UCSD-AML1 (cell line): ENCODE results near the gene FRY.

Experiments used
- DNase-seq: peaks from one replicate; lab custom pipeline; 2025; ENCODE audit not compliant: unreplicated experiment; lab: John Stamatoyannopoulos, UW

The FRY gene

GRCh38 chr13:32164622-32165268 is 133.2 kb downstream of the FRY start:
- DNase-seq, result peak; percentile 8

DNA sequence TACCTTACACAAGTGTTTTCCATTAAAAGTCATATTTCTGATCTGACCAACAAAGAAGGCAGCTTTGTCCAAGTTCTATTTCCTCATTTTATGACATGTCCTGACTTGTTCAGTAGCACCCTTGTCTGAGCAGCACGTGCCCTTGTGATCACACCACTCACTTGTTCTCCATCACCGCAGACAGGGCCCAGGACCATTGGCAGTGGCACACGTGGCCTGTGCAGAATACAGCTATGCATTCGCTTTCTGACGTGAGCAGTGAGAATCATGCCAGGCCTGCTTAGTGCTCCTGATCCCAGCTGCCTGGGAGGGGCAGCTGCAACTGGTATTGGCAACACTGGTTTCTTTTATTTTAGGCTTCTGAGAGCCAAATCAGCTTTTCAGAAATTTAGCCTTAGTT is 134.2 kb downstream of the FRY start:
- peak; percentile 24 for DNase-seq

DNA sequence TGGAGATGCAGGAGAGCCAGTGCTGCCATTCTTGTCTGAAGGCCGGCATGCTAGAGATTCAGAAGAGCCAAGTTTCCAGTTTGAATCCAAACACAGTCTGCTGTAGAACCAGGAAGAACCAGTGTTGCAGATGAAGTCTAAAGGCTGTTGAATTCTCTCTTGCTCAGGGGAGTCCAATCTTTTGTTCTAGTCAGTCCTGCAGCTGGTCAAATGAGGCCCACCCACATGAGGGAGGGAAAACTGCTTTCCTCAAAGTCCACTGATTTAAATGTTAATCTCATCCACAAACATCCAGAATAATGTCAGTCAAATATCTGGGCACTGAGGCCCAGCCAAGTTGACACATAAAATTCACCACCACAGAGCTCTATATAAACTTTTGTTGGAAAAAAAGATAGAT is 136.6 kb downstream of the FRY start:
- no peak for DNase-seq

GRCh38 chr13:32170841-32171240 is 139.3 kb downstream of the FRY start:
- no peak for DNase-seq

- DNase-seq, result no peak
Observed at GRCh38 chr13:32173881-32174280, 142.3 kb downstream of the FRY start.

DNA sequence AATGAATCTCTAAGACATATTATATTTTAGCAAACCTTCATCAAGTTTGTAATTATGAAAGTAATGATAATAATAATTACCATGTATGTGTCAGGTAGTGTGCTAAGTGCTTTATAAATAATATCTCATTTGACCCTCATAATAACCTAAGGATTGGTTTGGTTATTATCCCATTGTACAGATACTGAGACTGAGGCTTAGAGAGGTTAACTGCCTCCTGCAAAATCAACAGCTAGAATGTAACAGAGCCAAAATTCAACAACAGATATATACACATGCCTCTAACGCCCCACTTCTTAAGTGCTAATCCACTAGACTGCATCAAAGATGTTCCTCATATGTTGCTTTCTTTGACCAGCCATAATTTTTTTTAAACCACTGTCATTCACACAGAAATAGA is 142.8 kb downstream of the FRY start:
- DNase-seq, result no peak

DNA sequence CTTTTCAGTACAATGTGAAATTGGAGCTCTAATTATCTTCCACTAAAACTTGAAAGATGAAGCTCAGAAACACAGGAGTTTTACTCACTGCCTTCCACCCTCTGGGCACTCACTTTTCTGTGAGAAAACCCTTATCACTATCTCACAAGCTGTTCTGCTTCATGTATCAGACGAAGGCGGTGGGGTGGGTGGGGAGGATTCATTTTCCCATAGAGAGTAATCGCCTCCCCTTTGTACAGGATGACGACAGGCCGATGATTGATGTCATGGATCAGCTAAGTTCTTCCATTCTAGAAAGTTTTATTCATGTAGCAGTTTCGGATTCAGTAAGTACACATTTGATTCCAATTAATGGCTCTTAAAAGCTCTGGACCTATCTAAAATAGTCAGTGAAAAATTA is 143.7 kb downstream of the FRY start:
- DNase-seq, result no peak

DNA sequence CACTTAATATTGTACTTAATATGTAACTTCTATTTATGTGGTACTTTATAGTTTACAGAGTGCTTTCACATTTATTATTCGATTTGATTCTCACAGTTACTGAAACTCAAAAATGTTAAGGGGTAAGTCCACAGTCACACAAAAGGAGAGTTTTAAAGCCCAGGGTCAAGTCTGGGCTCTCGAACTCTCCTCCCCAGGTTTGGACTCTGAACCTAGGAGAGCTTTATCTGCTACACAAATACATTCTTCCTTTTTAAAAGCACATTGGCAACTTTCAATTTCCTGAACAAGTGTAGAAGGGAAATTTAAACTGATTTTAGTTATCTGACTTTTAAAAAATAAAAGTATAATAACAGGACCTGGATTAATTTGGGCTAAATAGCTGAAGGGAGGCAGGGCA is 144.4 kb downstream of the FRY start:
- no peak for DNase-seq

DNA sequence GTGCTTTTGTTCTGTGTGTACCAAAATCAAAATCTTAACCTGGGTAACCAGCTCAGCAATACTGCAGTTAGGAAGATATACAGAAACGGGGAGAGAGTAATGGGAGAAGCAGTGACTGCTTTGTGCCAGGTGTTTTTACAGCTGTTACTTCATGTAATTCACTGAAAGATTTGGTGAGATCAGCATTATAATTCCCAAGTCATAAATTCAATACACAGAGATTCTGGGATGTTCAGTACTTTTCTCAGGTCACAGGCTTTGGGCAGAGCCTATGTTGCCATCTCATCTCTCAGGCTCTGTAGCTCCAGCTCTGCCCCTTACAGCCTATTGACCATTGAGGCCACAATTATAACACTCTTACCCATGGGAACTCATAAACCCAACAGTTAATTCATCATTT is 145.1 kb downstream of the FRY start:
- no peak for DNase-seq

DNA sequence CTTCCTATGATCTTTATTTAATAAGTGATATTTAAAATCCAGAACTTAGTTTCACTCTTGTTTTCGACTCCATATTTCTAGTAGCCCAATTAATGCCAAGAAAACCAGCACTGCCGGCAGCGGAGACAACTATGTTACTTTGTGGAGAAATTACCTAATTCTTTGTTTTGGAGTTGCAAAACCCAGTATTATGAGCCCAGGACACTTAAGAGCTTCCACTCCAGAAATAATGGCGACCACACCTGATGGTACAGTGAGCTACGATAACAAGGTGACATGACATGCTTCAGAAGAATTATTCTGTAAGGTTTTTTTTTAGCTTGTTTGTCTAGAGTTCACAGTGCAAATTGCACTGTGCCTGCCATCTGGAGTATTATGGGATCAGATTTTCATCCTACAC is 147.2 kb downstream of the FRY start:
- no peak for DNase-seq

DNA sequence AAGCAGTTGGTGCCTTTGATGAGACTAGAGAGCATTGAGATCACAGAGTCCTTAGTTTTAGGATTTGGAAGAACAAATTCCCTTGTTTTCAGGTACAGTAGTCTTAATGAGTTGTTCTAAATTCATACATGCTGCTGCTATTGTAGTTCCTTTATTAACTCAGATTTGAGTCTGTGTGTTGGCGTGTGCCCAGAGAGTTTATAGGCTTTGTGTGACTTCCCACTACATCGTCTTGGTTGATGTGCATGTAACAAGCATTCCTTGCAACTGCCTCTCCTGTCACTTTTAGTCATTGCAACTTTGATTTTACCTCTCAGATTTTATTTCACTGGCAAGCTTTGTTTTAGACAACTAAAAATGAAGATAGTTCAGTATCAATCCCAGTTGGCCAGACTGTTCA is 148.1 kb downstream of the FRY start:
- DNase-seq, result no peak

GRCh38 chr13:32187651-32188050 is 156.1 kb downstream of the FRY start:
- no peak for DNase-seq

DNA sequence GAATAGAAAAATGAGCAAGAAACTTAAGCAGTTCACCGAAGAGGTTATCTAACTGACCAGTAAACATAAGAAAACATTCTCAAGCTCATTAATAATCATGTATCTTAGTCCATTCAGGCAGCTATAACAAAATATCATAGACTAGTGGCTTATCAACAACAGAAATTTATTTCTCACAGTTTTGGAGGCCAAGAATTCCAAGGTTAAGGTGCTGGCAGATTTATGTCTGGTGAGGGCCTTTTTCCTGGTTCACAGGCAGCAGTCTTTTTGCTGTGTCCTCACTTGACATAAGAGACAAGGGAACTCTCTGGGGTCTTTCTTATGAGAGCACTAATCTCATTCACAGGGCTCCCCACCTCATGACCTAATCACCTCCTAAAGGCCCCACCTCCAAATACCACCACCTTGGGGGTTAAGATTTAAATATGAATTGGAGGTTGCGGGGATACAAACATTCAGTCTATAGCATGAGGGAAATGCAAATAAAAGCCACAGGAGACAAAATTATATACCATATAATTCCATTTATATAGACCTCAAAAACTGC is 160.0 kb downstream of the FRY start:
- no peak for DNase-seq

DNA sequence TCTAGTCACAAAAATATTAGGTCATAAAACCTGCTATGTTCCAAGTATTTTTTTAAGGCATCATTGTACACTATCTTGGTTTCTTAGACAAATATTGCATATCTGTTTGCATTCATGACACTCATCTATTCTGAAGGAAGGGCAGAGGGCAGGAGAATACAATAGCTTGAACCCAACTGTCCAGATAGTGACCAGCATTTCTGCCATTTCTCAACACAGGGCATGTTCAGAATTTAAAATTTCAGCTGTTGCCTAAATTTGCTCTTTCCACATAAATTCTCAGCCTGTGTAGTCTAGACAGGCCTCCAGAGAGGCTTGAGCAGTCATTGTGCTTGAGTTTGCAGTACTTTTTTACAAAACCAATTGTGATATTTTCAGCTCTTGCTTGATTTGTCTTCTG is 164.1 kb downstream of the FRY start:
- no peak for DNase-seq

DNA sequence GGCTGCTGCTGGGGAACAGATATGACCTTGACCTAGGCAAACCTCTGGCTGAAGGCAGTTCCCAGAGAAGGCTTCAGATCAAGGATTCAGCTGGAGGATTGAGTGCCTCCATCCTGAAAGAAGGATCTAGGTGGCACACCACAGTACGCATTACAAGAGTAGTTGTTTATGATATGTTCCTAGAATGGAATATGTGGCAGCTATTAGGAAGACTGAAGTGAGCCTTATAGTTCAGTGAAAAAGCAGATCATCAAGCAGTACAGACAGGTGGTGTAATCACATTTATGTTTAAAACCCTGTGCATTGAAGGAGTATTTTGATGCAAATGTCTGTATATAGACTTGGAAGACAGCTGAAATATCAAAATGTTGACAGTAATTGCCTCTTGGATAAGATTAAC is 167.6 kb downstream of the FRY start:
- DNase-seq, result no peak

DNA sequence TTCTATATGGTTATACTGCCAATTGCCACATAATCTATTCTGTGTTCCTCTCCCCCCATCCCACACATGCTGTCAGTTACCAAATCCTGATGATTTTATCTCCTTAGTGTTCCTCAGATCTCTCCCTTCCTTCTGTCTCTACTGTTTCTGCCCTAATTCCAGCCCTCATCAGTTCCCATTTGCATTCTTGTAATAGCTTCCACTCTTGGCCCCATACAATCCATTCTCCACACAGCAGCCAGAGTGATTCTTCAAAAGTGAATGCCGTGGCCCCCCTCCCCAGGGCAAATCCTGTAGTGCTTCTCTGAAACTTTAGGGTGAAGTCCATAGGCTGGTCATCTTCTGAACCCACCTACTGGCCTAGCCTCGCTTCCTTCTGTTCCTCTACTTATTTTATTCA is 169.2 kb downstream of the FRY start:
- DNase-seq, result no peak

DNA sequence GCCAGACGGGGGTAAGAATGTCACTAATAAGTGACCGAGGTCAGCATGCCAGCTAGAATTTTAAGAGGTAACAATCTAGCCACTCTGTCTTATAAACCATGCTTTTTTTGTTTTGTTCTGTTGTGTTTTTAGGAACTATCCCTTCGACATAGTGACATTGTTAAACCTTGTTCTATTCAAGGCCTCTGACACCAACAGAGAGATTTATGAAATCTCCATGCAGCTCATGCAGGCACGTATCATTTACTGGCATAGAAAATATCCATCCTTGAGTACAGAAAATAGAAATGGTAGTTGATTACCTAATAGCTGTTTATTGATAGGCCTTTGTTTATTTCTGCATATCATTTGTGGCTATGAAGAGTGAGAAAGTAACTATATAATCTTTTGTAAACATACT is 170.2 kb downstream of the FRY start:
- no peak for DNase-seq

- DNase-seq, result no peak
Observed at GRCh38 chr13:32202268-32202667, 170.7 kb downstream of the FRY start.

DNA sequence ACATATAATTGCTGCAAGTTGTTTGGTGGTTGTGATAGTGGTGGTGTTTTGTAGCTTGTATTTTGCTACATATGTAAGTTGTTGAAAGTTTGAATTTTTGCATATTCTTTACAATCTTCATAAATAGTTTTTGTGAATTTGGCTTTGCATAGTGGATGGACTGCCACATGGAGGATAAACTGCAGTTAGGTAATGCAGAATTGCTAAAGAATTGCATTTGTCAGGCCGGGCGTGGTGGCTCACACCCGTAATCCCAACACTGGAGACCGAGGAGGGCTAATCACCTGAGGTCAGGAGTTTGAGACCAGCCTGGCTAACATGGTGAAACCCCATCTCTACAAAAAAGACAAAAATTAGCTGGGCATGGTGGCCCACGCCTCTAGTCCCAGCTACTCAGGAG is 171.6 kb downstream of the FRY start:
- DNase-seq, result no peak

DNA sequence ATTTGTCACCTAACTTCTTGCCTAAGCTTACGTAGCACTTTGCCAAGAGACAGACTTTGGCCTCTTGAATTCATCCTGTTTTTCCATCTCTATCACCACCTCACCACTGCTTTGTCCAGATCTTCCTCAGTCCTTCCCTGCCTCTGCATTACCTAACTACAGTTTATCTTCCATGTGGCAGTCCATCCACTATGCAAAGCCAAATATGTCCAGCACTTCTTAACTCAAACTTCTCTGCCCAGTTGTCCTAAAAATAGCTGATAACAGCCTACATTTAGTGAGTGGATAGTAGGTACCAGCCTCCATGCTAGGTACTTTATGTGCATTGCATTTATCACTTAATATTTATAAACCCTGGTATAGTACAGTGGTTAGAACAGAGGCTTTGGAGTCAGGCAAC is 172.2 kb downstream of the FRY start:
- DNase-seq, result no peak

GRCh38 chr13:32205431-32206096 is 174.0 kb downstream of the FRY start:
- DNase-seq, result no peak

DNA sequence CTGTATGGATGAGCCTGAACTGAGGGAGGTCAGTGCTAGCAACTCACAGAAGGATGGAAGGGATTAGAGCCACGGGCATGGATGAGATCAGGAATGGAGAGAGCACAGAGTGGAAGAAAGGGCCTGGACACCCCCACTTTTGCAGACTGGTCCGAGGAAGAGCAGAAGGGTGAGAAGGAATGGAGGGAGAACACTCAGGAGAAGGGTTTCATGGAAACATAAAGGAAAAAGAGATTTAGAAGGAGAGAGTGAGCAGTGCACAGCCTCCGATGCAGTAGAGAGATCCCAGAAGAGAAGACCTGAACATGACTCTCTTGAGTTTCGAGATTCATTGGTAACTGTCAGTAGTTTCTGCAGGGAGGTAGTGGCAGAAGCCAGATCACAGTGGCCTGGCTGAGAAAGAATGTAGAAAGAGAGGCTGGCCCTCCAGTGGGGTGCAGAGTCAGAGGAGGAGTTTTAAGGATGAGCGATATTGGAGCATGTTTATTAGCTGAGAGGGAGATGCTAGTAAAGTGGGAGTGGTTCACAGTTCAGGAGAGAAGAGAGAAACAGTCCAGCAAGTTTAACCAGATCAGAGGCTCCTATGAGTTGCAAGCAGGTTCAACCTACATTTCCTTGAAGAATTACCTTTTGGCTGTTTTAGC is 174.6 kb downstream of the FRY start:
- DNase-seq, result no peak
